ENCODE results near the gene PPP2R3A.

DNA sequence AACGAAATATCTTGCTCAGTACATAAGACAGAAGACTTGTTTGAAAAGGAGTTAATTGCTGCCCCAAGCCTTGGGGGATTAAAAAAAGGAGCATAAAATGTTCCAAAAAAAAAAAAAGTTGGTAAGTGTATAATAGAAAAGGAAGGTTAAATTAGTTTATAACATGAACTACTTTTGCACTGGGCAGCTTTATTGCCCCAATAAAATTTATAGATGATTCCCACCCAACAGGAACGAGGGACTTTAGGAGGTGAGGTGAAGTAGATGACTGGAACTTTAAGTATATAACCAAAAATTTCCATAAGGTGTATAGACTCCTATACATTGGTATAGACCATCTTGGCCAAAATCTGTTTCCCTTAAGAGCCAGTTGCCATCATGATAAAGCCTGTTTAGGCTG, 14.8 kb downstream of the PPP2R3A start:
- TF ChIP-seq, protein P1, sequence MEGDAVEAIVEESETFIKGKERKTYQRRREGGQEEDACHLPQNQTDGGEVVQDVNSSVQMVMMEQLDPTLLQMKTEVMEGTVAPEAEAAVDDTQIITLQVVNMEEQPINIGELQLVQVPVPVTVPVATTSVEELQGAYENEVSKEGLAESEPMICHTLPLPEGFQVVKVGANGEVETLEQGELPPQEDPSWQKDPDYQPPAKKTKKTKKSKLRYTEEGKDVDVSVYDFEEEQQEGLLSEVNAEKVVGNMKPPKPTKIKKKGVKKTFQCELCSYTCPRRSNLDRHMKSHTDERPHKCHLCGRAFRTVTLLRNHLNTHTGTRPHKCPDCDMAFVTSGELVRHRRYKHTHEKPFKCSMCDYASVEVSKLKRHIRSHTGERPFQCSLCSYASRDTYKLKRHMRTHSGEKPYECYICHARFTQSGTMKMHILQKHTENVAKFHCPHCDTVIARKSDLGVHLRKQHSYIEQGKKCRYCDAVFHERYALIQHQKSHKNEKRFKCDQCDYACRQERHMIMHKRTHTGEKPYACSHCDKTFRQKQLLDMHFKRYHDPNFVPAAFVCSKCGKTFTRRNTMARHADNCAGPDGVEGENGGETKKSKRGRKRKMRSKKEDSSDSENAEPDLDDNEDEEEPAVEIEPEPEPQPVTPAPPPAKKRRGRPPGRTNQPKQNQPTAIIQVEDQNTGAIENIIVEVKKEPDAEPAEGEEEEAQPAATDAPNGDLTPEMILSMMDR (IDR thresholded peaks at IDR 0.05): no peak
- TF ChIP-seq POLR2A (IDR thresholded peaks at IDR 0.05): no peak

Data from body of pancreas (tissue), 4 donors.